MM.1S (cell line): ENCODE results near the gene DOCK4.

Source experiments
- EZH2 ChIP-seq: fragments of 300-600 bp; sonication (generic); optimal IDR thresholded peaks from 2 replicates; pipeline ENCODE3; 2017; ENCODE audit warnings: low read depth, mild to moderate bottlenecking, antibody characterized with exemption, low read length, mixed read lengths
- EZH2phosphoT487 ChIP-seq: fragments of 300-600 bp; sonication (generic); IDR thresholded peaks from 2 replicates; pipeline ENCODE4 v1.6.1; 2018; ENCODE audit warnings: antibody characterized with exemption, low read length
- TF ChIP-seq, protein P1 (sequence below): fragments of 300-600 bp; sonication (generic); IDR thresholded peaks from 2 replicates; pipeline ENCODE4 v1.5.1; 2016; ENCODE audit warnings: antibody characterized with exemption, low read length, mixed read lengths

- TF ChIP-seq, protein P1, sequence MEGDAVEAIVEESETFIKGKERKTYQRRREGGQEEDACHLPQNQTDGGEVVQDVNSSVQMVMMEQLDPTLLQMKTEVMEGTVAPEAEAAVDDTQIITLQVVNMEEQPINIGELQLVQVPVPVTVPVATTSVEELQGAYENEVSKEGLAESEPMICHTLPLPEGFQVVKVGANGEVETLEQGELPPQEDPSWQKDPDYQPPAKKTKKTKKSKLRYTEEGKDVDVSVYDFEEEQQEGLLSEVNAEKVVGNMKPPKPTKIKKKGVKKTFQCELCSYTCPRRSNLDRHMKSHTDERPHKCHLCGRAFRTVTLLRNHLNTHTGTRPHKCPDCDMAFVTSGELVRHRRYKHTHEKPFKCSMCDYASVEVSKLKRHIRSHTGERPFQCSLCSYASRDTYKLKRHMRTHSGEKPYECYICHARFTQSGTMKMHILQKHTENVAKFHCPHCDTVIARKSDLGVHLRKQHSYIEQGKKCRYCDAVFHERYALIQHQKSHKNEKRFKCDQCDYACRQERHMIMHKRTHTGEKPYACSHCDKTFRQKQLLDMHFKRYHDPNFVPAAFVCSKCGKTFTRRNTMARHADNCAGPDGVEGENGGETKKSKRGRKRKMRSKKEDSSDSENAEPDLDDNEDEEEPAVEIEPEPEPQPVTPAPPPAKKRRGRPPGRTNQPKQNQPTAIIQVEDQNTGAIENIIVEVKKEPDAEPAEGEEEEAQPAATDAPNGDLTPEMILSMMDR, result no peak
- TF ChIP-seq EZH2, result no peak
- no peak for TF ChIP-seq EZH2phosphoT487
These were observed 21.7 kb downstream of the DOCK4 start for GRCh38 chr7:112184455-112184854.
